ENCODE results near the gene TROAP. TPM values are rescaled to one million over a fixed set of nuclear protein-coding genes. Genes with fewer than 3 reads are reported as not detected.
"Not testable (repeated sequence)": the region's sequence is repeated elsewhere in the genome, so short reads cannot be mapped to it uniquely, and the experiment has no call there.

The TROAP gene
- total and polyA plus RNA-seq, 5 experiments from 2014 or later: 0.24 to 1.7 (median 0.62) TPM; not detected in 2

- Mint-ChIP-seq H3K27me3 (peaks cover 30 to 81% (median 41%) of the 10 kb centered on the region in 5 donors), H3K9me3 (no peaks in the 10 kb centered on the region), H3K36me3 (peaks cover 0 to 3% (median 0%) of the 10 kb centered on the region in 3 donors), H3K27ac (no peak overlapping the region), H3K4me1 (peaks cover 4 to 23% (median 21%) of the 10 kb centered on the region in 4 donors), H3K4me3 (peak overlapping the region; percentile 60 to 78 (median 69))
- ATAC-seq: peak; percentile 73 to 78
- POLR2A ChIA-PET: interaction anchor here (0.6 to 1.5 kb wide), 4 partner anchors 29 to 160 kb away, joined by 3 to 5 read pairs (median 3); no protein-coding TSS in a partner anchor
- DNase-seq: peak in 2 of 10 donors; percentile 11 to 41
These were observed 26.0 kb upstream of the TROAP start for GRCh38 chr12:49296836-49297694.

GRCh38 chr12:49297695-49298060 is 25.4 kb upstream of the TROAP start:
- H3K27me3 Mint-ChIP-seq: peaks cover 30 to 86% (median 42%) of the 10 kb centered on the region in 5 donors
- peaks cover 0 to 3% (median 0%) of the 10 kb centered on the region in 3 donors for H3K36me3 Mint-ChIP-seq

GRCh38 chr12:49298160-49298559 is 24.9 kb upstream of the TROAP start:
- Mint-ChIP-seq H3K27me3 (peaks cover 35 to 88% (median 46%) of the 10 kb centered on the region in 5 donors), H3K9me3 (no peaks in the 10 kb centered on the region), H3K4me3 (peak overlapping the region in 7 of 10 donors; percentile 7 to 78 (median 53)), H3K27ac (peak overlapping the region in 1 of 10 donors; percentile 25), H3K4me1 (peaks cover 4 to 23% (median 21%) of the 10 kb centered on the region in 4 donors), H3K36me3 (peaks cover 0 to 3% (median 0%) of the 10 kb centered on the region in 3 donors)
- POLR2A ChIA-PET: no interaction called here
- ATAC-seq: no peak
- no peak for DNase-seq

More at GRCh38 chr12:49297695-49298060, 25.4 kb upstream of the TROAP start:
- Mint-ChIP-seq H3K9me3 (no peaks in the 10 kb centered on the region), H3K27ac (peak overlapping the region in 1 of 10 donors; percentile 9), H3K4me1 (peaks cover 4 to 23% (median 21%) of the 10 kb centered on the region in 4 donors), H3K4me3 (peak overlapping the region in 8 of 10 donors; percentile 7 to 78 (median 51))
- ATAC-seq: no peak
- POLR2A ChIA-PET: interaction anchor here (1.5 kb wide), 1 partner anchor 50 kb away, joined by 3 read pairs; no protein-coding TSS in a partner anchor
- no peak for DNase-seq

- H3K4me1 Mint-ChIP-seq: peaks cover 4 to 17% (median 13%) of the 10 kb centered on the region in 4 donors
- POLR2A ChIA-PET: no interaction called here
- H3K27me3 Mint-ChIP-seq: peaks cover 34 to 76% (median 48%) of the 10 kb centered on the region in 5 donors
- H3K9me3 Mint-ChIP-seq: no peaks in the 10 kb centered on the region
- H3K27ac Mint-ChIP-seq: no peak overlapping the region
- peaks cover 0 to 3% (median 0%) of the 10 kb centered on the region in 3 donors for H3K36me3 Mint-ChIP-seq
- H3K4me3 Mint-ChIP-seq: no peak overlapping the region
- ATAC-seq: no peak
- no peak for DNase-seq
These were observed 21.3 kb upstream of the TROAP start for GRCh38 chr12:49301760-49302159.

- H3K4me3 Mint-ChIP-seq: no peak overlapping the region
- ATAC-seq (no peak), DNase-seq (no peak)
- no peaks in the 10 kb centered on the region for H3K36me3 Mint-ChIP-seq
- H3K9me3 Mint-ChIP-seq: no peaks in the 10 kb centered on the region
- peaks cover 27 to 73% (median 39%) of the 10 kb centered on the region in 5 donors for H3K27me3 Mint-ChIP-seq
- POLR2A ChIA-PET: no interaction called here
- no peaks in the 10 kb centered on the region for H3K4me1 Mint-ChIP-seq
- no peak overlapping the region for H3K27ac Mint-ChIP-seq
These were observed 18.9 kb upstream of the TROAP start for GRCh38 chr12:49304161-49304560.

- H3K36me3 Mint-ChIP-seq: no peaks in the 10 kb centered on the region
- no peak for ATAC-seq
- H3K27me3 Mint-ChIP-seq: peaks cover 26 to 71% (median 35%) of the 10 kb centered on the region in 5 donors
- POLR2A ChIA-PET: no interaction called here
- no peak for DNase-seq
- H3K27ac Mint-ChIP-seq: no peak overlapping the region
- no peaks in the 10 kb centered on the region for H3K9me3 Mint-ChIP-seq
- no peak overlapping the region for H3K4me3 Mint-ChIP-seq
- H3K4me1 Mint-ChIP-seq: no peaks in the 10 kb centered on the region
These were observed 17.1 kb upstream of the TROAP start for GRCh38 chr12:49305762-49306510.

GRCh38 chr12:49309386-49309785 is 13.7 kb upstream of the TROAP start:
- POLR2A ChIA-PET: no interaction called here
- Mint-ChIP-seq H3K4me1 (no peaks in the 10 kb centered on the region), H3K27me3 (peaks cover 14 to 54% (median 23%) of the 10 kb centered on the region in 5 donors), H3K9me3 (no peaks in the 10 kb centered on the region), H3K27ac (peak overlapping the region in 1 of 10 donors; percentile 34), H3K4me3 (no peak overlapping the region), H3K36me3 (no peaks in the 10 kb centered on the region)
- DNase-seq (no peak), ATAC-seq (no peak)

GRCh38 chr12:49310451-49311000 is 12.5 kb upstream of the TROAP start:
- H3K4me3 Mint-ChIP-seq, H3K27ac Mint-ChIP-seq, H3K36me3 Mint-ChIP-seq, H3K9me3 Mint-ChIP-seq, POLR2A ChIA-PET, DNase-seq, H3K4me1 Mint-ChIP-seq, ATAC-seq: not testable (repeated sequence)
- peaks cover 13 to 52% (median 22%) of the 10 kb centered on the region in 5 donors for H3K27me3 Mint-ChIP-seq

- Mint-ChIP-seq H3K9me3 (no peaks in the 10 kb centered on the region), H3K27ac (peak overlapping the region in 1 of 10 donors; percentile 47), H3K36me3 (no peaks in the 10 kb centered on the region), H3K27me3 (peaks cover 2 to 15% (median 8%) of the 10 kb centered on the region in 5 donors), H3K4me1 (no peaks in the 10 kb centered on the region), H3K4me3 (no peak overlapping the region)
- no peak for ATAC-seq
- DNase-seq: no peak
- POLR2A ChIA-PET: interaction anchor here (0.7 kb wide), 1 partner anchor 21 kb away, joined by 3 read pairs; no protein-coding TSS in a partner anchor
These were observed 8.2 kb upstream of the TROAP start for GRCh38 chr12:49314811-49315210.

- not testable (repeated sequence) for H3K9me3 Mint-ChIP-seq
These were observed 5.9 kb upstream of the TROAP start for GRCh38 chr12:49317118-49317517.

GRCh38 chr12:49320411-49321103 is 2.5 kb upstream of the TROAP start:
- peaks cover 7 to 21% (median 16%) of the 10 kb centered on the region in 4 donors for H3K4me1 Mint-ChIP-seq
- H3K9me3 Mint-ChIP-seq, DNase-seq, H3K27me3 Mint-ChIP-seq, POLR2A ChIA-PET, H3K36me3 Mint-ChIP-seq, ATAC-seq: not testable (repeated sequence)
- peak overlapping the region in 8 of 10 donors; percentile 0 to 64 (median 38) for H3K4me3 Mint-ChIP-seq
- H3K27ac Mint-ChIP-seq: peak overlapping the region in 1 of 10 donors; percentile 45

More at GRCh38 chr12:49317118-49317517, 5.9 kb upstream of the TROAP start:
- H3K27ac Mint-ChIP-seq, POLR2A ChIA-PET, H3K4me1 Mint-ChIP-seq, DNase-seq, ATAC-seq, H3K36me3 Mint-ChIP-seq, H3K4me3 Mint-ChIP-seq: not testable (repeated sequence)
- peaks cover 2 to 14% (median 3%) of the 10 kb centered on the region in 5 donors for H3K27me3 Mint-ChIP-seq

- ATAC-seq: no peak
- Mint-ChIP-seq H3K9me3 (no peaks in the 10 kb centered on the region), H3K36me3 (no peaks in the 10 kb centered on the region), H3K27ac (peak overlapping the region; percentile 66 to 94 (median 82)), H3K4me3 (peak overlapping the region; percentile 87 to 99 (median 94)), H3K27me3 (no peaks in the 10 kb centered on the region), H3K4me1 (peaks cover 7 to 21% (median 16%) of the 10 kb centered on the region in 4 donors)
- no peak for DNase-seq
- POLR2A ChIA-PET: interaction anchor here (1.1 to 2.0 kb wide), 5 partner anchors 10 to 27 kb away, joined by 3 to 9 read pairs (median 4); partner anchors contain the start of genes C1QL4, DNAJC22 and PRPH
These were observed 718 bp upstream of the TROAP start for GRCh38 chr12:49322367-49322707.

Data from naive thymus-derived CD8-positive, alpha-beta T cell (primary cell).